Left renal cortex interstitium (tissue), 4 donors: ENCODE data around the gene CCDC57. TPM values are rescaled to one million over a fixed set of nuclear protein-coding genes. Genes with fewer than 3 reads are reported as not detected.
"Not testable (repeated sequence)": the region's sequence is repeated elsewhere in the genome, so short reads cannot be mapped to it uniquely, and the experiment has no call there.

ENCODE experiments used
- DNase-seq, 4 donors: peaks; one replicate each; pipeline ENCODE4 v3.0.0-alpha.2; 2013; ENCODE audit warnings: low read depth in 4 of 4, low spot score in 2 of 4, missing footprints in 1 of 4
- polyA plus RNA-seq, 4 donors: library from polyadenylated mRNA; unstranded; fragments of 120-200 nt; gene quantifications; one replicate each; pipeline ENCODE4 v1.2.1, GENCODE V29; 2013; ENCODE audit not compliant: insufficient read length in 4 of 4

The CCDC57 gene, protein sequence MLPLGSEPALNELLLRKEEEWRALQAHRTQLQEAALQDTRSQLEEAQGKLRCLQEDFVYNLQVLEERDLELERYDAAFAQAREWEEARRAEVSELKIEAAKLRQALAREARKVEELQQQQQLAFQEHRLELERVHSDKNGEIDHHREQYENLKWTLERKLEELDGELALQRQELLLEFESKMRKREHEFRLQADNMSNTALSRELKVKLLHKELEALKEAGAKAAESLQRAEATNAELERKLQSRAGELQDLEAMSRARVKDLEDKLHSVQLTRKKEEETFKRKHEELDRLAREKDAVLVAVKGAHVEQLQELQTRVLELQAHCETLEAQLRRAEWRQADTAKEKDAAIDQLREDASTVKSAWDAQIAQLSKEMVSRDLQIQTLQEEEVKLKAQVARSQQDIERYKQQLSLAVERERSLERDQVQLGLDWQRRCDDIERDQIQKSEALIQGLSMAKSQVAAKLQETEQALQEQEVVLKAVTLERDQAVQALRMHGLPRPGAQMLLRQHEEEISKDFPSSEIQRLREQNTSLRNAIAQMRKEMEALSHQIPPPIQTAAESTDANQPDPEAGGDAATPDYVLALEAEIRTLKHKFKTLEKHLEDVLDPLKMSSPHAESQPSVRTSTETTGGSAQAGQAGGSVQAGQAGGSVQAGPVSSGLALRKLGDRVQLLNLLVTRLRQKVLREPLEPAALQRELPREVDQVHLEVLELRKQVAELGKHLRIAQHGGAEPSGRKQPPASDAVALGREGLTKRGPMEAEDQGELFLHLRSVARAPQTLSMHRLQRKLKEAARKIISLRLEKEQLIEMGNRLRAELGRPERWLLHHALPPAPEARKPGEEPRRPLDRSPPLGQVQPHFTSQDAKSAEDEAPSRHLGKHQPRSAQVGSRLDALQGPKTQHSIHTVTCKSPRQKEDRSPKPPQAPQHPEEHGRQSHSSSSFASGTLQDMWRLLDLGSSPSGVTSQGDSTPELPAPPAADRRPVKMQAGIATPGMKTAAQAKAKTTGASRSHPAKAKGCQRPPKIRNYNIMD
- polyA plus RNA-seq, result 10 to 100 TPM; 29.8 to 93.3 (median 62.1) TPM

DNA sequence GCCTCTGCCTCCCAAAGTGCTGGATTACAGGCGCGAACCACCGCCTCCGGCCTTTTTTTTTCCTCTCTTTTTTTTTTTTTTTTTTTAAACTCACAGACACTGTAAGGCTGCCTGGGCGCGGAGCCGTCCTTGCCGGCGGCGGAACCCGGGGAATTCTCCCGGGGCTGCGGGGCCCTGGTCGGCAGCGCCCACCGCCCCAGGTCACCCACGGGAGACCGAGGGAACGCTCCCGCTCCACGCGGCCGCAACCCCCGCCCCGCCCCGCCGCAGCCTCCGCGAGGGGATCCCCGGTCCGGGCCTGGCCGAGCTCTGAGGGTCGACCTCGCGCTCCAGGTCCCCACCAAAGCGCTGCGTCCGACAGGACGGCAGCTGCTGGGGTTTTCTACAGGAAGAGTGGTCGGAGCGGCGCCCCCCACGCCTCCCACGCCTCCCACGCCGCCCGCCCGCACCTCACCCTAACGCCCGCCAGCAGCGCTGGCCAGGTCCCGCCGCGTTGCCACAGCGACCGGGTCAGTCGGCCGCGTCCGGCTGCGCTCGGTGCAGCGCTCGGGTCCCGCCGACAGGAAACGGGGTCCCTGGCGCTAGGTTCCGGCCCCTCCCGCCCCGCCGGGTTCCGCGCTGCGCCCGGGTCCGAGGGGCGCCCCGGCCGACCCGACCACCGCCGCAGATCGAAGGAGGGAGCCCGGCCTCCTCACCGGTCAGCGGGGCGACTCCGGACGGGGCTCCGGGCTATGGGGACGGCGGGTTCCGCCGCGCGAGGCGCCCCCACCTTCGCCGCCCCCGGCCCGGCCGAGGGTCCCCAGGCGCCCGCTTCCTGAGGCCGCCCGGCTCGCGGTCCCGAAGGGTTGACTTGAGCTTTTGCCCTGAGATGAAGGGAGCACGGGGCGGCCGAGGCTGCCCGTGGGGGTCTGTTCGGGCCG lies at the start of gene CCDC57:
Gene CCDC57 (minus strand): TSS at position 512 of the 920 bp plus-strand sequence. CDS start 10,898 bp downstream, outside the sequence.
- DNase-seq, result no peak

DNA sequence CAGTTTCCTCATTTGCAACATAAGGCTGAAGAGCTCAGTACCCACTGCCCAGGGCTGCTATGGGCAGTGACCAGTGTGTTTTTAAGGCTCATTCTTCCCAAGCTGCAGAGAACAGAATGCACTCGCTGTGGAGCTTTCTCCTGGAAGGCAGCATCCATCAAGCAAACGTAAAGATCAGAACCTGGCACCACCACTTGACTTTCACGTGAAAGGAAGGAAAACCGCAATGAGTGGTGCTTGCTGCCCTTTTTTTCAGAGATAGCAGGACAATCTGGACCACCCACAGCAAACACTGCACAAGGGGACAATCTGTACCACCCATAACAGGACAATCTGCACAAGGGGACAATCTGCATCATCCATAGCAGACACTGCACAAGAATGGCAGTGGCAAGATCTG lies 49.7 kb upstream of the CCDC57 start:
- DNase-seq, result no peak

DNA sequence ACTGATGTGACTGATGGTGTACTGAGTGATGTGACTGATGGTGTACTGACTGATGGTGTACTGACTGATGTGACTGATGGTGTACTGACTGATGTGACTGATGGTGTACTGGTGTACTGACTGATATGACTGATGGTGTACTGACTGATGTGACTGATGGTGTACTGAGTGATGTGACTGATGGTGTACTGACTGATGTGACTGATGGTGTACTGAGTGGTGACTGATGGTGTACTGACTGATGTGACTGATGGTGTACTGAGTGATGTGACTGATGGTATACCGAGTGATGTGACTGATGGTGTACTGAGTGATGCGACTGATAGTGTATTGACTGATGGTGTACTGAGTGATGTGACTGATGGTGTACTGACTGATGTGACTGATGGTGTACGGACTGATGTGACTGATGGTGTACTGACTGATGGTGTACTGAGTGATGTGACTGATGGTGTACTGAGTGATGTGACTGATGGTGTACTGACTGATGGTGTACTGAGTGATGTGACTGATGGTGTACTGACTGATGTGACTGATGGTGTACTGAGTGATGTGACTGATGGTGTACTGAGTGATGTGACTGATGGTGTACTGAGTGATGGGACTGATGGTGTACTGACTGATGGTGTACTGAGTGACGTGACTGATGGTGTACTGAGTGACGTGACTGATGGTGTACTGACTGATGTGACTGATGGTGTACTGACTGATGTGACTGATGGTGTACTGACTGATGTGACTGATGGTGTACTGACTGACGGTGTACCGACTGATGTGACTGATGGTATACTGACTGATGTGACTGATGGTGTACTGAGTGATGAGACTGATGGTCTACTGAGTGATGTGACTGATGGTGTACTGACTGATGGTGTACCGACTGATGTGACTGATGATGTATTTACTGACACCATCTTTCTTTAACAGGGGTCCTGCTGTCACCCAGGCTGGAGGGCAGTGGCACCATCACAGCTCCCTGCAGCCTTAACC lies 47.6 kb upstream of the CCDC57 start:
- DNase-seq, result not testable (repeated sequence)

DNA sequence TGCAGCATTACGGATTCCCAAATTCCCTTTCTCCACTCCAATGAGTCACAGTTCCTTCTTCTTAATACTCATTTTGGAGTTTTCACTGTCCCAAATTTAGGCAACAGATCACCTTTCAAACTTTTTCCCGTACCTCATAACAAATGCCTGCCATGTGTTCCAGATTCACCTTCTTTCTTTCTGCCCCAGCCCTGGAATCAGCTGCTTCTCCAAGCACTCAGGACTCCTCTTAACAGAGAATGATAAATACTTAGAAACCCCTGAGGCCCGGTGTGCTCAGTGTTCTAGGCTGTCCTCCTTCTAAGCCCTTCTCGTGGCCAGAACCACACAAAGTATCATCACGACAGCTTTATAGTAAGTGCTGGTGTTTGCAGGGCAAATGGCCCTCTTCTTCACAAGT lies 45.9 kb upstream of the CCDC57 start:
- no peak for DNase-seq

DNA sequence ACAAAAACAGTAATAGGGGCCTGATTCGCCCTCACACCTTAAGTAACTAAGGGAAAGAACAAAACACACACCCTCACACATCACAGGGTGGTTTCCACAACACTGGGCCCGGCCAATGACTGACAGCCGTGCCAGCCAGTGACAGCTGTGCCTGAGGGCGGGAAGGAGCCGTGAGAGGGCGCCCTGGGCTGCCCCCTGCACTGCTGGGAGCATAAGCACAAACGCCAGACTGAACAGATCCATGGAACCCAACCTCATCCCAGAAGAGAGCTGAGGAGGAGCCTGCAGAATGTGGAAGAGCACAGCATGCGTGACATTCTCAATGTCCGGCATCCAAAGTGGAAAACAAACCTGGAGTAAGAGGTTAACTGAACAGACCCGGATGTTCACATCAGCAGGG lies 44.8 kb upstream of the CCDC57 start:
- no peak for DNase-seq

DNA sequence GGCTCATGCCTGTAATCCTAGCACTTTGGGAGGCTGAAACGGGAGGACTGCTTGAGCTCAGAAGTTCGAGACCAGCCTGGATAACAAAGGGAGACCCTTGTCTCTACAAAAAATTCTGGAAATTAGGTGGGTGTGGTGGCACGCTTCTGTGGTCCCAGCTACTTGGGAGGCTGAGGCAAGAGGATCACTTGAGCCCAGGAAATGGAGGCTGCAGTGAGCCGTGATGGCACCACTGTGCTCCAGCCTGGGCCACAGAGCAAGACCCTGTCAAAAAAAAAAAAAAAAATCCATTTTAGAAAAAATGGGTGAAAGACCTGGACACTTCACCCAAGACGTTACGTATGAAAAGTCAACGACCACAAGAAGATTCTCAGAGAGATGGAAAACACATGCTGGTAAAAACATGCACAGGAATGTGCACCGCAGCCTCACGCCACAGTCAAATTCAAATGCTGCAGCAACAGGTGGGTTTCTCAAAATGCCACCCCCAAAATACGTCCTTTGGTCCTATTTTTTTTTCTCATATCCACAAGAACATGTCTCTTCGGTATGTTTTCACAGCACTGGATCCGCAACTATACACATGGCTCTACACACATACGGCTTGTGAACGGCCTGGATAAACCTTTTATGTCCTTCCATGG lies 43.7 kb upstream of the CCDC57 start:
- DNase-seq, result no peak

DNA sequence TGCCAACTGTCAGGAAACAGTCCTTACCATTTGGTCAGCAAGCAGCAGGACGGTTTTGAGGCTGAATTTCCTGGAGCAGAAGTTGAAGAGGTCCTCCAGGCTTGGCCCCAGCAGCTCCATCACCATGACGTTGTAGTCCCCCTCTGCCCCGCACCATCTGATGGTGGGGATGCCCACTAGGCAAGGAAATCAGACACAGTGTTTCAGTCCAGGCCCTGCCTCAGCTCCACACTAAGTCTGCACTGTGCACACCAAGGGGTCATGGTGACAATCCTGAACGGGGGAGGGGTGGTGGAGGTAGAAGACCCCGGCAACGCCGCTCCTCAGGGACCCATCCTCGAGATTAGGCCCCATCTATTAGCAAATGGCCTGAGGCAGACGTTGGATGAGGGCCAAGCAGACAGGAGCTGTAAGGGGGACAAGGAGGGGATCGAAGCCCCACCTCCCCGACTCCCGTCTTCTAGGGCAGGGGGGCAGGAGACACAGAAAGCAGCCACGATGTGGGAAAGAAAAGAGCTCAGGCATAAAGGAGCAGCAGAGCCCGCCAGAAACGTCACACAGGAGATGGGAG lies 42.8 kb upstream of the CCDC57 start:
- no peak for DNase-seq

DNA sequence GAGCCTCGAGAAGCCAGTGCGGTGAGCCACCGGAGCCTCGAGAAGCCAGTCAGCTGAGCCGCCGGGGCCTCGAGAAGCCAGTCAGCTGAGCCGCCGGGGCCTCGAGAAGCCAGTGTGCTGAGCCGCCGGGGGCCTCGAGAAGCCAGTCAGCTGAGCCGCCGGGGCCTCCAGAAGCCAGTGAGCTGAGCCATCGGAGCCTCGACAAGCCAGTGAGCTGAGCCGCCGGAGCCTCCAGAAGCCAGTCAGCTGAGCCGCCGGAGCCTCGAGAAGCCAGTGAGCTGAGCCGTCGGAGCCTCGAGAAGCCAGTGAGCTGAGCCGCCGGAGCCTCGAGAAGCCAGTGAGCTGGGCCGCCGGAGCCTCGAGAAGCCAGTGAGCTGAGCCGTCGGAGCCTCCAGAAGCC lies 42.1 kb upstream of the CCDC57 start:
- DNase-seq, result not testable (repeated sequence)

DNA sequence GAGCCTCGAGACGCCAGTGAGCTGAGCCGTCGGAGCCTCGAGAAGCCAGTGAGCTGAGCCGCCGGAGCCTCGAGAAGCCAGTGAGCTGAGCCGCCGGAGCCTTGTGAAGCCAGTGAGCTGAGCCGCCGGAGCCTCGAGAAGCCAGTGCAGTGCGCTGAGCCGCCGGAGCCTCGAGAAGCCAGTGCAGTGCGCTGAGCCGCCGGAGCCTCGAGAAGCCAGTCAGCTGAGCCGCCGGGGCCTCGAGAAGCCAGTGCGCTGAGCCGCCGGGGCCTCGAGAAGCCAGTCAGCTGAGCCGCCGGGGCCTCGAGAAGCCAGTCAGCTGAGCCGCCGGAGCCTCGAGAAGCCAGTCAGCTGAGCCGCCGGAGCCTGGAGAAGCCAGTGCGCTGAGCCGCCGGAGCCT lies 41.5 kb upstream of the CCDC57 start:
- not testable (repeated sequence) for DNase-seq

DNA sequence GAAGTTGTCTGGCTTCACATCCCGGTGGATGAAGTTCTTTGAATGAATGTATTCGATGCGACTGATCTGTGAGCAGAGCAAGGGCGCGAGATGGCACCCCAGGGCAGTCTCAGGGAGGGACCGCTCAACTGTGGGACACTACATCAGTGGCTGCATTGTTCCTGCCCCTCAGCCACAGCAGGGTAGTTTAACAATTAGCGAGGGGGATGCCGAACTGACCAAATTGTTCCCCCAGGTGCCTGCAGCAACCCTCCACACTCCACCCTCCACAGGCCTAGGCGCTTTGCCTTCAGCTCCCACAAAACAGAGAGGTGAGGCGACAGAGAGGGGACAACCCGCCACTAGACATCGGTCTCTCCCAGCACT lies 40.5 kb upstream of the CCDC57 start:
- no peak for DNase-seq

DNA sequence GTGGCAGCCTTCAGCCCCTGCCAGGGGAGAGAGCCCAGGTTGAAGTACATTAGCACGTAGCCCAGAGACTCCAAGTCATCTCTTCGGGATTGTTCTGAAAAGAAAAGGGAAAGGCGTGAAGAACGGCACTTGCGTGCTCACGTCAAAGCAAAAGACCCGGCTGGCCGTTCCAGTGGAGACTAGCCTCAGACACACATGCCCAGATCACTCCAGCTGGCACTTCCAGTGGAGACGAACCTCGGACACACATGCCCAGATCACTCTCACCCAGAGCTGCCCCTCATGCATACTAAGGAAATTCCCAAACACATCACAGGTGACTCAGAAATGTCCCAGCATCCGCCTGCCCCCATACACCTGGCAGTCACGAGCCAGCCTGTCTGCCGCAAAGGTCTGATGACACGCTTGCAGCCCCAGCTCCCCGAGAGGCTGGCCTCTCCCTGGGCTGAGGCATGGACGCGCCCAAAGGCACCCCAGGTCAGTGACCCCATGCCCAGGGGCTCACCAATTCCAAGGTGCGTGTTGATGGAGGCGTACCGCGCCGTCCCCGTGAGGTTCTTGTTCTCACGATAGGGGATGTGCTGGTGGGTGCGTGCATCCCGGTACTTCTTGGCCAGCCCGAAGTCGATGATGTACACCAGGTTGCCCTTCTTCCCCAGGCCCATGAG lies 40.0 kb upstream of the CCDC57 start:
- no peak for DNase-seq

DNA sequence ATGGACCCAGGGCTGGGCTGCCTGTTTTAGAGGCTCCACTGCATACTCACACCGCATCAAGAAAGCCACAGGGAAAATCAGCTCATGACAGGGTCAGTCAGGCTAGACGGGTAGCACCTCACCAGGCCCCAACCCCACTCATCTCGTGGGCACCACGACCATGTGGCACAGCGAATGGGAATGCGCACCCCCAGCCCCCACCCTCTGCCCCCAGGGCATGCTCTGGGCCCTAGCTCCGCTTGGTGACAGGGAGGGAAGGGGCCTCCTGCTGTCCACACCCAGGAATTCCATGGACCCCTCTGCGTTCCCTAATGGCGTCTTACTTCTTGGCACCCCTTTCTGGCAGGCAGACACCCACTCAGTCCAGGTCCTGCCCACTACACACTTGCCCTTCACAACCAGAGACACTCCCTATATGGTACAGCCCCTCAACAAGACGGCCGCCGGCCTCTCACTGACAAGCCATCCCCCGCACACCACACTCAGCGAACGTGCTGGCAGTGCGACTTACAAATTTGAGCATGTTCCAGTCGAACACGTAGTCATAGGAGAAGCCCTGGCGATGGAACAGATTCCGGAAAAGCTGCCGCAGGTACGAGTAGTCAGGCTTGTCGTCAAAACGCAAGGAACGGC lies 38.3 kb upstream of the CCDC57 start:
- DNase-seq, result no peak

DNA sequence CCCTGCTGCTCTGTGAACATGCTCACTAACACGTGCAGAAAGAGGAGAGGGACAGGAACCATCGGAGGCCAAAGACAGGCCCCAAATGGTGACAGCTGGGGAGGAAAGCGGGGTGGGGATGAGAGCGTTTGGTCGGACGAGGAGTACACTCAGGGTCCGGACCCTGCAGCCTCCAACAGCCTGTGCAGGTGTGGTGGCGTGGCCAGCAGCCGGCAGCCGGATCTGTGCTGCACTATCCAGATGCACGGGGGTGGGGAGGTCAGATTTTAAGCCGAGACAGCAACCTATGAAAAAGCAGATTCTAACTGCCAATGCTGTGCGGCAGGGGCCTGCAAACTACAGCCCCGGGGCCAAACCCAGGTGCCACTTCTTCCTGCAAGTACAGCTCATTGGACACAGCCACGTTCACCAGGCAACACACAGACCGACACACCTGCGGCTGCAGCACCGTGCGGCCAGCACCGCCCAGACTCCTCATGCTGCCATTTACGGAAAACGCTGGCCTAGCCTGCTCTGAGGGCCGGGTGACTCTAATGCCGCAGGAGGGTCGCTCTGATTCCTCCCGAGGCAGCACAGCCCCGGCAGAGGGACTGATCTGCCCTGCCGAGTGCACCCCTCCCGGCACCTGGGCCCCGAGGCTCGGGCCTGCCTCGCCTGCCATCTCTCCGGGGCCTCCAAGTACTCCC lies 37.4 kb upstream of the CCDC57 start:
- no peak for DNase-seq

DNA sequence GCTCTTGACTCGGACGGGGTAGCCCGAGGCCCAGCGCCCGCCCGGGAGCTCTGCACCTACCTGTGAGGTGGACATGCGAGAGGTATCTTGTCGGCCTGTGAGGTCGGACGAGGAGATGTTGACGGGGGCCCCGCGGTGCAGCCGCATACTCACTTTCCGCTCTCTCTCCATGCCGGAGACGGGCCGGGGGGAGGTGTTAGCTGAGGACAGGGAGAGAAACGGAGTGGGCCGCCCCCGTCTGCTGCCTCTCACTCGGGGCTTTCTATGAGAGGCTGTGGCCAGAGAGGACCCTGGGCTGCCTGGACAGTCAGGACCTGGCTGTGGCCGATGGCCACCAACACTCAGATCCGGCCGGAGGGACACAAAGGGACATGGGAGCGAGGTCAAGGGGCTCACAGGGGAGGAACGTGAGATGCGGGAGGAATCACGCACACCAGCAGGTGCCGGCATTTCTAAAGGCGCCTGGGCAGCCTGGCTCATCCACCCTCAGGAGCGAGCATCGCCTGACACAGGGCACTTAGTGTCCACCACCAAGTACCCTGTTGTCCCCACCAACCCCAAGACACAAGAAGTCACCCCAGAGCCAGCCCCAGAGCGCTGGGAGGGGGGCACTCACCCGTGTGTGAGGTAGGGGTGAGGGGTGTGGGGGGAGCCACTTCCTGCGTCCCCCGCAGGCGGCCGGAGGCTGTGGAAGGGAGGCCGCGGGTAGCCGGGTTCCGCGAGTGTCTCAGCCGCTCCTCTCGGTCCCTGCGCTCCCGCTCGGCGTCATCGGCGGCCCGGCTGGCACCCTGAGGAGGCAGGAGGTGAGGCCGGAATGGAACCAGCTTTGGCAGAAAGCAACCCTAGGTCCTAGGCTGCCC lies 36.4 kb upstream of the CCDC57 start:
- no peak for DNase-seq

DNA sequence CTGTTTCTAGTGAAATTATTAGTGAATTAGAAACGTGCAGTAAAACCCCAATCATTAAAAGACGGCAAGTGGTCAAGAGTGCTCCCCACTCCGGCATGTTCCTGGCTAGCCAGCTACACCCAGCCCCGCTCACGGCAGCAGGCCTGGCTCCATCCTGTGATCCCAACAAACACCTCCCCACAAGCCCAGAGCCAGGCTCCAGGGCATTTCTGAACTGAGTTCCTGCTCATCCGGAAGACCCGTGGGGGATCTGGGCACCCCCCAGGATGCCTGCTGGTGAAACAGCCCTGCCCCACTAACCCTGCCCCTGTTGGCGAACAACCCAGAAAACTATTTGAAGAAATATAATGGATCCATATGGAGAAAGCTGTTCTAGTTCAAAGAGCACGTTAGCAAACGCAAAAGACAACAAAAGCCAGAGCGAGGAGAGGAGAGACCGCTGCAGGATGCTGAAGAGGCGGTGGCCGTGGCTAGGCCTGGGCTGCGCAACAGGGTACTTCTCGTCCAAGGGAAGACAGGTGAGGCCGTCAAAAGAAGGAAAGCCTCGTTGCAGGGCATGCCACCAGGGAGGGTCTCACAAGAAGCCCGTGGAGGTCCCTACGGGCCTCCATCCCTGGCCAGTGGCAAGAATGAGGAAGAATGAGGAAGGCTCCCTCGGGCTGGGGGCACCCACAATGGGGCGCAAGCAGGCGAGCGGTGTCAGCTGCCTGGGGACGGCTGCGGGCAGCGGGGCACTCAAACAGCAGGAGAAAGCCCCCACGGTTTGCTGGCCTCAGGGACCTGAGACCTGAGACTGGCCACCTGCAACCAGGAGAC lies 35.4 kb upstream of the CCDC57 start:
- DNase-seq, result no peak
